IMR-90 (cell line): ENCODE measurements around the gene KRT5. TPM values are rescaled to one million over a fixed set of nuclear protein-coding genes. Genes with fewer than 3 reads are reported as not detected.

ENCODE experiments used
- ATAC-seq: fragments of 200-7000 bp; cut with Tn5 transposase; 2 replicates; pipeline ENCODE4 v1.9.1; 2020; ENCODE audit warnings: low read depth, mild to moderate bottlenecking, moderate library complexity
- BruUV-seq: library from RNA; stranded (reverse); fragments of 400-500 nt; replicated peaks from 2 replicates; lab custom pipeline; 2021; lab: Mats Ljungman, UMichigan
- CTCF ChIA-PET: fragments of 300-600 bp; formaldehyde crosslinking; extraction: SDS; loops from one replicate; lab custom pipeline; 2021; ENCODE audit warnings: antibody characterized with exemption; lab: Yijun Ruan, JAX
- POLR2A ChIA-PET: fragments of 300-600 bp; sonication (Branson Sonifier 250); formaldehyde crosslinking; loops from one replicate; lab custom pipeline; 2022; ENCODE audit warnings: antibody characterized with exemption; ENCODE audit not compliant: unreplicated experiment; lab: Charles Lee
- DNase-seq: peaks from one replicate; pipeline ENCODE4 v3.0.0; 2013
- H2AFZ ChIP-seq: replicated peaks from 2 replicates; pipeline ENCODE3; 2013; ENCODE audit warnings: low read length, mild to moderate bottlenecking; ENCODE audit not compliant: poor library complexity
- H2AK5ac ChIP-seq: 2 replicates; pipeline ENCODE4 v1.6.1; 2013; ENCODE audit warnings: low read depth, low read length, inconsistent platforms
- H2AK9ac ChIP-seq: replicated peaks from 2 replicates; pipeline ENCODE3; 2013; ENCODE audit warnings: mild to moderate bottlenecking, low read depth, low read length, moderate library complexity; ENCODE audit not compliant: poor library complexity
- H2BK120ac ChIP-seq: 2 replicates; pipeline ENCODE4 v1.6.1; 2013; ENCODE audit warnings: low read depth, low read length, inconsistent platforms
- H2BK15ac ChIP-seq: 3 replicates; pipeline ENCODE4 v1.6.1; 2013; ENCODE audit warnings: low read depth, low read length, inconsistent platforms
- H2BK20ac ChIP-seq: 2 replicates; pipeline ENCODE4 v1.6.1; 2013; ENCODE audit warnings: low read depth, mild to moderate bottlenecking, inconsistent platforms, low read length, moderate library complexity
- H2BK5ac ChIP-seq: 2 replicates; pipeline ENCODE4 v1.6.1; 2013; ENCODE audit warnings: mild to moderate bottlenecking, low read depth, low read length, inconsistent platforms; ENCODE audit not compliant: poor library complexity, severe bottlenecking
- H3K14ac ChIP-seq: replicated peaks from 2 replicates; pipeline ENCODE4 v1.6.1; 2013; ENCODE audit warnings: low read depth, low read length, inconsistent platforms
- H3K18ac ChIP-seq: 2 replicates; pipeline ENCODE4 v1.6.1; 2013; ENCODE audit warnings: low read depth, low read length, control low read depth
- H3K23ac ChIP-seq: 2 replicates; pipeline ENCODE4 v1.6.1; 2013; ENCODE audit warnings: low read depth, low read length, inconsistent platforms
- H3K27ac ChIP-seq: 2 replicates; pipeline ENCODE4 v1.5.1; 2013; ENCODE audit warnings: mild to moderate bottlenecking, control low read depth, low read length; ENCODE audit not compliant: insufficient read depth
- H3K27me3 ChIP-seq: 2 replicates; pipeline ENCODE4 v1.6.1; 2013; ENCODE audit warnings: low read length; ENCODE audit not compliant: control insufficient read depth, insufficient read depth
- H3K36me3 ChIP-seq: 2 replicates; pipeline ENCODE4 v1.6.1; 2013; ENCODE audit warnings: low read length, mixed read lengths; ENCODE audit not compliant: control insufficient read depth, insufficient read depth
- H3K4ac ChIP-seq: 2 replicates; pipeline ENCODE4 v1.6.1; 2013; ENCODE audit warnings: low read depth, low read length, inconsistent platforms
- H3K4me1 ChIP-seq: 2 replicates; pipeline ENCODE4 v1.6.1; 2013; ENCODE audit warnings: low read length, mixed read lengths; ENCODE audit not compliant: control insufficient read depth, insufficient read depth
- H3K4me2 ChIP-seq: 2 replicates; pipeline ENCODE4 v1.6.1; 2013; ENCODE audit warnings: low read depth, mild to moderate bottlenecking, control low read depth, low read length, moderate library complexity
- H3K4me3 ChIP-seq: 2 replicates; pipeline ENCODE4 v1.5.1; 2013; ENCODE audit warnings: low read depth, mild to moderate bottlenecking, control low read depth, low read length, moderate library complexity; ENCODE audit not compliant: insufficient read depth
- H3K56ac ChIP-seq: 2 replicates; pipeline ENCODE4 v1.6.1; 2013; ENCODE audit warnings: low read length, inconsistent platforms; ENCODE audit not compliant: insufficient read depth; ENCODE audit errors: extremely low read depth
- H3K79me1 ChIP-seq, 2 experiments: 2 replicates each; pipeline ENCODE4 v1.6.1; 2013; ENCODE audit warnings: low read length in 2 of 2, inconsistent platforms in 1 of 2, low read depth in 1 of 2
- H3K9ac ChIP-seq: 2 replicates; pipeline ENCODE4 v1.6.1; 2013; ENCODE audit warnings: low read depth, low read length, control low read depth
- H3K9me1 ChIP-seq: 2 replicates; pipeline ENCODE4 v1.6.1; 2013; ENCODE audit warnings: low read length, inconsistent platforms; ENCODE audit not compliant: insufficient read depth
- H3K9me3 ChIP-seq: 2 replicates; pipeline ENCODE4 v1.6.1; 2013; ENCODE audit warnings: low read length; ENCODE audit not compliant: control insufficient read depth, insufficient read depth
- H4K20me1 ChIP-seq: 2 replicates; pipeline ENCODE4 v1.6.1; 2013; ENCODE audit warnings: low read length, inconsistent platforms; ENCODE audit not compliant: insufficient read depth
- H4K5ac ChIP-seq: 2 replicates; pipeline ENCODE4 v1.6.1; 2013; ENCODE audit warnings: mild to moderate bottlenecking, low read depth, low read length, control low read depth
- H4K8ac ChIP-seq, 2 experiments: 2 replicates each; pipeline ENCODE4 v1.6.1; 2013; ENCODE audit warnings: low read depth in 2 of 2, low read length in 2 of 2, control low read depth in 1 of 2, inconsistent platforms in 1 of 2
- H4K91ac ChIP-seq: 2 replicates; pipeline ENCODE4 v1.6.1; 2013; ENCODE audit warnings: low read depth, low read length, inconsistent platforms; ENCODE audit not compliant: insufficient read depth
- MAFK ChIP-seq: IDR thresholded peaks from 2 replicates; pipeline ENCODE4 v1.6.1; 2012; ENCODE audit warnings: low read depth, low read length, improper control_type of control experiment
- MXI1 ChIP-seq: IDR thresholded peaks from 2 replicates; pipeline ENCODE4 v1.6.1; 2012; ENCODE audit warnings: low read depth, mild to moderate bottlenecking, low read length, moderate library complexity, borderline replicate concordance
- POLR2A ChIP-seq: IDR thresholded peaks from 2 replicates; pipeline ENCODE4 v1.6.1; 2012; ENCODE audit warnings: mild to moderate bottlenecking, low read depth, low read length
- WGBS, 2 experiments: methylation state at CpG; one replicate each; pipeline versions ENCODE4 v1.1.5 to v1.1.7; 2013; ENCODE audit warnings: missing lambda C conversion rate in 2 of 2; ENCODE audit not compliant: insufficient read length in 1 of 2; ENCODE audit errors: extremely low coverage in 2 of 2; 5-methylcytosine and 5-hydroxymethylcytosine counted together
- dilution Hi-C: fragments of 300-500 bp; cut with HindIII; formaldehyde crosslinking; loops from one replicate; pipeline ENCODE4 v1.14.3; 2018; ENCODE audit warnings: low sequenced_read_pairs; ENCODE audit not compliant: unreplicated experiment
- in situ Hi-C: fragments of 300-500 bp; cut with MboI; formaldehyde crosslinking; loops from 3 replicates; pipeline ENCODE4 v1.14.3; 2019; ENCODE audit warnings: low sequenced_read_pairs, inconsistent platforms, mixed read lengths
- intact Hi-C: fragments of 100-400 bp; cut with micrococcal nuclease; formaldehyde crosslinking; loops from 2 replicates; pipeline ENCODE4 v1.10.0; 2022
- polyA plus RNA-seq, 3 experiments: library from polyadenylated mRNA; depleted of rRNA; stranded (reverse); fragments of >200 nt; gene quantifications; 2 replicates each; pipeline ENCODE4 v1.2.3, GENCODE V29; 2012; ENCODE audit warnings: low replicate concordance in 1 of 3
- total RNA-seq: library from RNA; depleted of rRNA; stranded (reverse); fragments of >200 nt; gene quantifications from 2 replicates; pipeline ENCODE4 v1.2.3, GENCODE V29; 2012

The KRT5 gene
- total and polyA plus RNA-seq, 2 of the 4 experiments (the other 2 are of a cell fraction), result not detected

GRCh38 chr12:52515319-52515646 lies 4.9 kb downstream of the KRT5 start:
- Histone ChIP-seq H3K79me1 (no peaks in the 10 kb centered on the region), H3K36me3 (no peaks in the 10 kb centered on the region), H3K9me1 (no peaks in the 10 kb centered on the region), H3K27ac (no peak overlapping the region), H4K20me1 (no peaks in the 10 kb centered on the region; the same call in 1 of the 2 replicates), H3K4ac (no peak overlapping the region), H3K9ac (no peak overlapping the region), H2BK20ac (no peak overlapping the region), H3K18ac (no peak overlapping the region), H2AK5ac (no peak overlapping the region), H3K14ac (no peak overlapping the region), H4K91ac (no peak overlapping the region), H3K4me1 (no peaks in the 10 kb centered on the region), H2BK120ac (no peak overlapping the region), H4K5ac (no peak overlapping the region), H3K27me3 (peaks cover 22% of the 10 kb centered on the region), H2BK5ac (no peak overlapping the region), H3K4me3 (no peak overlapping the region), H4K8ac (no peak overlapping the region), H2AK9ac (no peak overlapping the region), H3K56ac (no peak overlapping the region), H2BK15ac (no peak overlapping the region), H2AFZ (no peak overlapping the region), H3K4me2 (no peak overlapping the region), H3K23ac (no peak overlapping the region), H3K9me3 (no peaks in the 10 kb centered on the region)
- dilution Hi-C loops (no loop called here), intact Hi-C loops (no loop called here), in situ Hi-C loops (no loop called here)
- WGBS, 2 experiments, result no CpG with 5 or more reads among the region's 1 CpG
- ATAC-seq, result no peak
- POLR2A ChIA-PET, result no interaction called here
- no TSS peak for BruUV-seq
- CTCF ChIA-PET, result no interaction called here
- DNase-seq, result no peak
- TF ChIP-seq POLR2A, result no peak
- TF ChIP-seq MXI1, result no peak
- no peak for TF ChIP-seq MAFK
